IMR-90 (cell line): ENCODE measurements around the gene HLA-DRB1. TPM values are rescaled to one million over a fixed set of nuclear protein-coding genes. Genes with fewer than 3 reads are reported as not detected.

Experiments
- ATAC-seq: fragments of 200-7000 bp; cut with Tn5 transposase; 2 replicates; pipeline ENCODE4 v1.9.1; 2020; ENCODE audit warnings: low read depth, mild to moderate bottlenecking, moderate library complexity
- BruUV-seq: library from RNA; stranded (reverse); fragments of 400-500 nt; replicated peaks from 2 replicates; lab custom pipeline; 2021; lab: Mats Ljungman, UMichigan
- CTCF ChIA-PET: fragments of 300-600 bp; formaldehyde crosslinking; extraction: SDS; loops from one replicate; lab custom pipeline; 2021; ENCODE audit warnings: antibody characterized with exemption; lab: Yijun Ruan, JAX
- POLR2A ChIA-PET: fragments of 300-600 bp; sonication (Branson Sonifier 250); formaldehyde crosslinking; loops from one replicate; lab custom pipeline; 2022; ENCODE audit warnings: antibody characterized with exemption; ENCODE audit not compliant: unreplicated experiment; lab: Charles Lee
- DNase-seq: peaks from one replicate; pipeline ENCODE4 v3.0.0; 2013
- H2AFZ ChIP-seq: replicated peaks from 2 replicates; pipeline ENCODE3; 2013; ENCODE audit warnings: low read length, mild to moderate bottlenecking; ENCODE audit not compliant: poor library complexity
- H2AK5ac ChIP-seq: 2 replicates; pipeline ENCODE4 v1.6.1; 2013; ENCODE audit warnings: low read depth, low read length, inconsistent platforms
- H2AK9ac ChIP-seq: replicated peaks from 2 replicates; pipeline ENCODE3; 2013; ENCODE audit warnings: mild to moderate bottlenecking, low read depth, low read length, moderate library complexity; ENCODE audit not compliant: poor library complexity
- H2BK120ac ChIP-seq: 2 replicates; pipeline ENCODE4 v1.6.1; 2013; ENCODE audit warnings: low read depth, low read length, inconsistent platforms
- H2BK15ac ChIP-seq: 3 replicates; pipeline ENCODE4 v1.6.1; 2013; ENCODE audit warnings: low read depth, low read length, inconsistent platforms
- H2BK20ac ChIP-seq: 2 replicates; pipeline ENCODE4 v1.6.1; 2013; ENCODE audit warnings: low read depth, mild to moderate bottlenecking, inconsistent platforms, low read length, moderate library complexity
- H2BK5ac ChIP-seq: 2 replicates; pipeline ENCODE4 v1.6.1; 2013; ENCODE audit warnings: mild to moderate bottlenecking, low read depth, low read length, inconsistent platforms; ENCODE audit not compliant: poor library complexity, severe bottlenecking
- H3K14ac ChIP-seq: replicated peaks from 2 replicates; pipeline ENCODE4 v1.6.1; 2013; ENCODE audit warnings: low read depth, low read length, inconsistent platforms
- H3K18ac ChIP-seq: 2 replicates; pipeline ENCODE4 v1.6.1; 2013; ENCODE audit warnings: low read depth, low read length, control low read depth
- H3K23ac ChIP-seq: 2 replicates; pipeline ENCODE4 v1.6.1; 2013; ENCODE audit warnings: low read depth, low read length, inconsistent platforms
- H3K27ac ChIP-seq: 2 replicates; pipeline ENCODE4 v1.5.1; 2013; ENCODE audit warnings: mild to moderate bottlenecking, control low read depth, low read length; ENCODE audit not compliant: insufficient read depth
- H3K27me3 ChIP-seq: 2 replicates; pipeline ENCODE4 v1.6.1; 2013; ENCODE audit warnings: low read length; ENCODE audit not compliant: control insufficient read depth, insufficient read depth
- H3K36me3 ChIP-seq: 2 replicates; pipeline ENCODE4 v1.6.1; 2013; ENCODE audit warnings: low read length, mixed read lengths; ENCODE audit not compliant: control insufficient read depth, insufficient read depth
- H3K4ac ChIP-seq: 2 replicates; pipeline ENCODE4 v1.6.1; 2013; ENCODE audit warnings: low read depth, low read length, inconsistent platforms
- H3K4me1 ChIP-seq: 2 replicates; pipeline ENCODE4 v1.6.1; 2013; ENCODE audit warnings: low read length, mixed read lengths; ENCODE audit not compliant: control insufficient read depth, insufficient read depth
- H3K4me2 ChIP-seq: 2 replicates; pipeline ENCODE4 v1.6.1; 2013; ENCODE audit warnings: low read depth, mild to moderate bottlenecking, control low read depth, low read length, moderate library complexity
- H3K4me3 ChIP-seq: 2 replicates; pipeline ENCODE4 v1.5.1; 2013; ENCODE audit warnings: low read depth, mild to moderate bottlenecking, control low read depth, low read length, moderate library complexity; ENCODE audit not compliant: insufficient read depth
- H3K56ac ChIP-seq: 2 replicates; pipeline ENCODE4 v1.6.1; 2013; ENCODE audit warnings: low read length, inconsistent platforms; ENCODE audit not compliant: insufficient read depth; ENCODE audit errors: extremely low read depth
- H3K79me1 ChIP-seq, 2 experiments: 2 replicates each; pipeline ENCODE4 v1.6.1; 2013; ENCODE audit warnings: low read length in 2 of 2, inconsistent platforms in 1 of 2, low read depth in 1 of 2
- H3K9ac ChIP-seq: 2 replicates; pipeline ENCODE4 v1.6.1; 2013; ENCODE audit warnings: low read depth, low read length, control low read depth
- H3K9me1 ChIP-seq: 2 replicates; pipeline ENCODE4 v1.6.1; 2013; ENCODE audit warnings: low read length, inconsistent platforms; ENCODE audit not compliant: insufficient read depth
- H3K9me3 ChIP-seq: 2 replicates; pipeline ENCODE4 v1.6.1; 2013; ENCODE audit warnings: low read length; ENCODE audit not compliant: control insufficient read depth, insufficient read depth
- H4K20me1 ChIP-seq: 2 replicates; pipeline ENCODE4 v1.6.1; 2013; ENCODE audit warnings: low read length, inconsistent platforms; ENCODE audit not compliant: insufficient read depth
- H4K5ac ChIP-seq: 2 replicates; pipeline ENCODE4 v1.6.1; 2013; ENCODE audit warnings: mild to moderate bottlenecking, low read depth, low read length, control low read depth
- H4K8ac ChIP-seq, 2 experiments: 2 replicates each; pipeline ENCODE4 v1.6.1; 2013; ENCODE audit warnings: low read depth in 2 of 2, low read length in 2 of 2, control low read depth in 1 of 2, inconsistent platforms in 1 of 2
- H4K91ac ChIP-seq: 2 replicates; pipeline ENCODE4 v1.6.1; 2013; ENCODE audit warnings: low read depth, low read length, inconsistent platforms; ENCODE audit not compliant: insufficient read depth
- MAFK ChIP-seq: IDR thresholded peaks from 2 replicates; pipeline ENCODE4 v1.6.1; 2012; ENCODE audit warnings: low read depth, low read length, improper control_type of control experiment
- POLR2A ChIP-seq: IDR thresholded peaks from 2 replicates; pipeline ENCODE4 v1.6.1; 2012; ENCODE audit warnings: mild to moderate bottlenecking, low read depth, low read length
- SMC3 ChIP-seq: fragments of 150-350 bp; IDR thresholded peaks from 2 replicates; pipeline ENCODE4 v1.6.1; 2016; ENCODE audit warnings: low read depth, mild to moderate bottlenecking, antibody characterized with exemption, low read length, moderate library complexity
- WGBS, 2 experiments: methylation state at CpG; one replicate each; pipeline versions ENCODE4 v1.1.5 to v1.1.7; 2013; ENCODE audit warnings: missing lambda C conversion rate in 2 of 2; ENCODE audit not compliant: insufficient read length in 1 of 2; ENCODE audit errors: extremely low coverage in 2 of 2; 5-methylcytosine and 5-hydroxymethylcytosine counted together
- dilution Hi-C: fragments of 300-500 bp; cut with HindIII; formaldehyde crosslinking; loops from one replicate; pipeline ENCODE4 v1.14.3; 2018; ENCODE audit warnings: low sequenced_read_pairs; ENCODE audit not compliant: unreplicated experiment
- in situ Hi-C: fragments of 300-500 bp; cut with MboI; formaldehyde crosslinking; loops from 3 replicates; pipeline ENCODE4 v1.14.3; 2019; ENCODE audit warnings: low sequenced_read_pairs, inconsistent platforms, mixed read lengths
- intact Hi-C: fragments of 100-400 bp; cut with micrococcal nuclease; formaldehyde crosslinking; loops from 2 replicates; pipeline ENCODE4 v1.10.0; 2022
- polyA plus RNA-seq, 3 experiments: library from polyadenylated mRNA; depleted of rRNA; stranded (reverse); fragments of >200 nt; gene quantifications; 2 replicates each; pipeline ENCODE4 v1.2.3, GENCODE V29; 2012; ENCODE audit warnings: low replicate concordance in 1 of 3
- total RNA-seq: library from RNA; depleted of rRNA; stranded (reverse); fragments of >200 nt; gene quantifications from 2 replicates; pipeline ENCODE4 v1.2.3, GENCODE V29; 2012

Gene HLA-DRB1
- total and polyA plus RNA-seq, 2 of the 4 experiments (the other 2 are of a cell fraction), result not detected

- Histone ChIP-seq H3K4me2 (no peak overlapping the region), H2BK5ac (no peak overlapping the region), H3K9me1 (no peaks in the 10 kb centered on the region), H3K9ac (no peak overlapping the region), H3K4me1 (no peaks in the 10 kb centered on the region), H4K5ac (no peak overlapping the region), H3K27me3 (no peaks in the 10 kb centered on the region), H3K23ac (no peak overlapping the region), H4K20me1 (no peaks in the 10 kb centered on the region), H3K27ac (no peak overlapping the region), H3K4ac (no peak overlapping the region), H4K91ac (no peak overlapping the region), H2BK20ac (no peak overlapping the region), H3K56ac (no peak overlapping the region), H2AK5ac (no peak overlapping the region), H2AK9ac (no peak overlapping the region), H2AFZ (no peak overlapping the region), H3K14ac (no peak overlapping the region), H3K4me3 (no peak overlapping the region), H2BK15ac (no peak overlapping the region), H2BK120ac (no peak overlapping the region), H3K9me3 (no peaks in the 10 kb centered on the region), H4K8ac (no peak overlapping the region), H3K18ac (no peak overlapping the region), H3K36me3 (no peaks in the 10 kb centered on the region), H3K79me1 (no peaks in the 10 kb centered on the region)
- WGBS, 2 experiments, result no CpG with 5 or more reads among the region's 3 CpGs
- TF ChIP-seq SMC3 (no peak), POLR2A (no peak), MAFK (no peak)
- intact Hi-C loops (no loop called here), in situ Hi-C loops (no loop called here), dilution Hi-C loops (no loop called here)
- CTCF ChIA-PET, result no interaction called here
- ATAC-seq (no peak), DNase-seq (no peak)
- POLR2A ChIA-PET, result no interaction called here
- no TSS peak for BruUV-seq
Measured at GRCh38 chr6:32608362-32608761, 18.7 kb upstream of the HLA-DRB1 start.
